MM.1S (cell line): ENCODE measurements around the gene LEFTY1.
"Not testable (repeated sequence)": the region's sequence is repeated elsewhere in the genome, so short reads cannot be mapped to it uniquely, and the experiment has no call there.

Source experiments
- DNase-seq: peaks from one replicate; pipeline ENCODE4 v3.0.0-alpha.2; 2015
- H2AFZ ChIP-seq: fragments of 300-600 bp; sonication (generic); 2 replicates; pipeline ENCODE4 v1.6.0; 2016; ENCODE audit warnings: antibody characterized with exemption, low read length
- H3F3A ChIP-seq: fragments of 300-600 bp; sonication (generic); 2 replicates; pipeline ENCODE4 v1.6.1; 2016; ENCODE audit warnings: mild to moderate bottlenecking, antibody characterized with exemption, low read length, moderate library complexity, mixed read lengths; ENCODE audit not compliant: insufficient read depth
- H3K27ac ChIP-seq: fragments of 300-600 bp; sonication (generic); 2 replicates; pipeline ENCODE4 v1.5.1; 2016; ENCODE audit warnings: mild to moderate bottlenecking, low read length
- H3K27me3 ChIP-seq: fragments of 300-600 bp; sonication (generic); replicated peaks from 2 replicates; pipeline ENCODE4 v1.6.0; 2016; ENCODE audit warnings: low read length; ENCODE audit not compliant: insufficient read depth
- H3K36me3 ChIP-seq: fragments of 300-600 bp; sonication (generic); replicated peaks from 2 replicates; pipeline ENCODE4 v1.6.1; 2016; ENCODE audit warnings: mild to moderate bottlenecking, low read length, mixed read lengths; ENCODE audit not compliant: insufficient read depth
- H3K4me1 ChIP-seq: fragments of 300-600 bp; sonication (generic); 2 replicates; pipeline ENCODE4 v1.6.1; 2016; ENCODE audit warnings: low read length, mixed read lengths
- H3K4me2 ChIP-seq: fragments of 300-600 bp; sonication (generic); 2 replicates; pipeline ENCODE4 v1.6.0; 2016; ENCODE audit warnings: low read depth, low read length
- H3K4me3 ChIP-seq: fragments of 300-600 bp; sonication (generic); 2 replicates; pipeline ENCODE4 v1.5.1; 2016; ENCODE audit warnings: low read length, mixed read lengths
- H3K79me2 ChIP-seq: fragments of 300-600 bp; sonication (generic); 2 replicates; pipeline ENCODE4 v1.6.1; 2016; ENCODE audit warnings: mixed run types, low read length, mixed read lengths
- H3K9ac ChIP-seq: fragments of 300-600 bp; sonication (generic); 2 replicates; pipeline ENCODE4 v1.6.1; 2016; ENCODE audit warnings: low read length, mixed read lengths
- H3K9me2 ChIP-seq: fragments of 300-600 bp; sonication (generic); replicated peaks from 2 replicates; pipeline ENCODE4 v1.6.1; 2016; ENCODE audit warnings: mild to moderate bottlenecking, low read length, mixed read lengths; ENCODE audit not compliant: insufficient read depth
- H3K9me3 ChIP-seq: fragments of 300-600 bp; sonication (generic); replicated peaks from 2 replicates; pipeline ENCODE4 v1.6.1; 2016; ENCODE audit warnings: mild to moderate bottlenecking, low read length, mixed read lengths; ENCODE audit not compliant: insufficient read depth
- H4K20me1 ChIP-seq: fragments of 300-600 bp; sonication (generic); 2 replicates; pipeline ENCODE4 v1.6.1; 2016; ENCODE audit warnings: mild to moderate bottlenecking, low read length, moderate library complexity, mixed read lengths; ENCODE audit not compliant: insufficient read depth
- EZH2 ChIP-seq: fragments of 300-600 bp; sonication (generic); optimal IDR thresholded peaks from 2 replicates; pipeline ENCODE3; 2017; ENCODE audit warnings: low read depth, mild to moderate bottlenecking, antibody characterized with exemption, low read length, mixed read lengths
- EZH2phosphoT487 ChIP-seq: fragments of 300-600 bp; sonication (generic); IDR thresholded peaks from 2 replicates; pipeline ENCODE4 v1.6.1; 2018; ENCODE audit warnings: antibody characterized with exemption, low read length
- TF ChIP-seq, protein P1 (sequence below): fragments of 300-600 bp; sonication (generic); IDR thresholded peaks from 2 replicates; pipeline ENCODE4 v1.5.1; 2016; ENCODE audit warnings: antibody characterized with exemption, low read length, mixed read lengths

Gene LEFTY1

DNA sequence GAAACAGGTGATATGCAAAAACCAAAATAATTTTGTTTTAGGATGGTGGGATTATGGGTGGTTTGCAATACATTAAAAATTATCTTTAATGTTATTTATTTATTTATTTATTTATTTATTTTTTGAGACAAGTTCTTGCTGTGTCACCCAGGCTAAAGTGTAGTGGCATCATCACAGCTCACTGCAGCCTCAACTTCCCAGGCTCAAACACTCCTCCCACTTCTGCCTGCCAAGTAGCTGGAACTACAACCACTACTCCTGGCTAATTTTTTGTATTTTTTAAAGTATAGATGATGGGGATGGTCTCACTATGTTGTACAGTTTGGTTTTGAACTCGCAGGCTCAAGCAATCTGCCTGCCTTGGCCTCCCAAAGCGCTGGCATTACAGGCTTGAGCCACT, 41.6 kb upstream of the LEFTY1 start:
- H3K36me3 ChIP-seq, result no peaks in the 10 kb centered on the region
- H2AFZ ChIP-seq, result no peak overlapping the region
- no peak overlapping the region for H3K27ac ChIP-seq
- no peaks in the 10 kb centered on the region for H3K9me2 ChIP-seq
- no peak overlapping the region for H3K4me2 ChIP-seq
- H3K79me2 ChIP-seq, result no peaks in the 10 kb centered on the region
- no peak overlapping the region for H3K4me3 ChIP-seq
- no peak for DNase-seq
- no peaks in the 10 kb centered on the region for H3K4me1 ChIP-seq
- H3K9ac ChIP-seq, result no peak overlapping the region
- no peaks in the 10 kb centered on the region for H3K27me3 ChIP-seq
- 0 out of 2 replicates have a peak, but pooled peaks cover 3% of the 10 kb centered on the region for H3F3A ChIP-seq
- H3K9me3 ChIP-seq, result no peaks in the 10 kb centered on the region
- no peaks in the 10 kb centered on the region for H4K20me1 ChIP-seq
- no peak for TF ChIP-seq EZH2
- no peak for TF ChIP-seq EZH2phosphoT487
- TF ChIP-seq, protein P1, sequence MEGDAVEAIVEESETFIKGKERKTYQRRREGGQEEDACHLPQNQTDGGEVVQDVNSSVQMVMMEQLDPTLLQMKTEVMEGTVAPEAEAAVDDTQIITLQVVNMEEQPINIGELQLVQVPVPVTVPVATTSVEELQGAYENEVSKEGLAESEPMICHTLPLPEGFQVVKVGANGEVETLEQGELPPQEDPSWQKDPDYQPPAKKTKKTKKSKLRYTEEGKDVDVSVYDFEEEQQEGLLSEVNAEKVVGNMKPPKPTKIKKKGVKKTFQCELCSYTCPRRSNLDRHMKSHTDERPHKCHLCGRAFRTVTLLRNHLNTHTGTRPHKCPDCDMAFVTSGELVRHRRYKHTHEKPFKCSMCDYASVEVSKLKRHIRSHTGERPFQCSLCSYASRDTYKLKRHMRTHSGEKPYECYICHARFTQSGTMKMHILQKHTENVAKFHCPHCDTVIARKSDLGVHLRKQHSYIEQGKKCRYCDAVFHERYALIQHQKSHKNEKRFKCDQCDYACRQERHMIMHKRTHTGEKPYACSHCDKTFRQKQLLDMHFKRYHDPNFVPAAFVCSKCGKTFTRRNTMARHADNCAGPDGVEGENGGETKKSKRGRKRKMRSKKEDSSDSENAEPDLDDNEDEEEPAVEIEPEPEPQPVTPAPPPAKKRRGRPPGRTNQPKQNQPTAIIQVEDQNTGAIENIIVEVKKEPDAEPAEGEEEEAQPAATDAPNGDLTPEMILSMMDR, result no peak

DNA sequence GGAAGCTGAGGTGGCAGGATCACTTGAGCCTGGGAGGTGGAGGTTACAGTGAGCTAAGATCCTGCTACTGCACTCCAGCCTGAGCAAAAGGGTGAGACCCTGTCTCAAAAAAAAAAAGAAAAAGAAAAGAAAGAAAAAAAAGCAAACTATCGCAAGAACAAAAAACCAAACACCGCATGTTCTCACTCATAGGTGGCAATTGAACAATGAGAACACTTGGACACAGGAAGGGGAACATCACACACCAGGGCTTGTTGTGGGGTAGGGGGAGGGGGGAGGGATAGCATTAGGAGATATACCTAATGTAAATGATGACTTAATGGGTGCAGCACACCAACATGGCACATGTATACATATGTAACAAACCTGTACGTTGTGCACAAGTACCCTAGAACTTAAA, 40.5 kb upstream of the LEFTY1 start:
- H3K36me3 ChIP-seq, H3K9me2 ChIP-seq, H4K20me1 ChIP-seq, H3K4me2 ChIP-seq, H3K4me1 ChIP-seq, H3K27me3 ChIP-seq, H3K27ac ChIP-seq, H3K9ac ChIP-seq, H3K9me3 ChIP-seq, H3K79me2 ChIP-seq, H3K4me3 ChIP-seq, DNase-seq, H2AFZ ChIP-seq, H3F3A ChIP-seq: not testable (repeated sequence)

DNA sequence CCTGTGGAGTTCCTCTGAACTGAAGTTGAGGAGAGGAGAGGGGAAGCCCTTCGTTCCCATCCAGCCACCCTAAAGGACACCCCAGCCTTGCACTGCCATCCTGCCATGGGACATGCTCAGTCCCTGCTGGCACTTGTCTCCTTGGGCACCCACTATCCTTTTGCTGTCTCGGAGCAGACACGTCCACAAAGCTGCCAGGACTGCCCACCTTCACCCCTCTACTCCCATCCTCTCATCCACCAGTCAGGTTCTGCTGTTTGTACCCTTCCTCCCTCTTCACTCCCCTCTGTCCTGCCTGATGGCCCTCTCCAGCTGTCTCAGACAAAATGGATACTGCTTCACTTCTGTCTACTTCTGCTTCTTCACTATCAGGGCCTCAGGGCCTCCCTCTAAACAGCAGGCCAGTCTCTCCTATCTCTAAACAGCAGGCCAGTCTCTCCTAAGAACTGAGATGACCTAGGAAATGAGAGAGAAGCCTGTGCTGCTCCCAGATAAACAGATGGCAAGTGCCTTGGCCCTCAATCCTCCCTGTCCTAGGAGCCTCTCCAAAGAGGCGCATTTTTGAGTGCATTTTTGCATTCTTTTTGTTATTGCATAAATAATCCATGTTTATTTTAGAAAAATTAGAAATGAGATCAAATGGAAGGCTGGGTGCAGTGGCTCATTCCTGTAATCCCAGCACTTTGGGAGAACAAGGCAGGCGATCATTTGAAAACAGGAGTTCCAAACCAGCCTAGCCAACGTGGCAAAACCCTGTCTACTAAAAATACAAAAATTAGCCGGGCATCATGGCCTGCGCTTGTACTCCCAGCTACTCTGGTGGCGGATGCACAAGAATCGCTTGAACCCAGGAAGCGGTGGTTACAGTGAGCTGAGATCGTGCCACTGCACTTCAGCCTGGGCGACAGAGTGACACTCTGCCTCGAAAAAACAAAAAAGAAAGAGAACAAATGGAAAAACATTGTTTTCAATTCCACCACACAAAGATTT, 39.5 kb upstream of the LEFTY1 start:
- Histone ChIP-seq H3K27me3 (no peaks in the 10 kb centered on the region), H3K9ac (no peak overlapping the region), H4K20me1 (no peaks in the 10 kb centered on the region), H3K4me3 (no peak overlapping the region), H3K9me3 (no peaks in the 10 kb centered on the region), H3K4me2 (no peak overlapping the region), H2AFZ (peak overlapping the region; percentile 39), H3K36me3 (no peaks in the 10 kb centered on the region), H3F3A (peaks cover 6% of the 10 kb centered on the region; the same call in 1 of the 2 replicates), H3K27ac (no peak overlapping the region), H3K79me2 (peaks cover 6% of the 10 kb centered on the region), H3K4me1 (0 out of 2 replicates have a peak, but pooled peaks cover 3% of the 10 kb centered on the region), H3K9me2 (no peaks in the 10 kb centered on the region)
- no peak for DNase-seq
- no peak for TF ChIP-seq EZH2phosphoT487

DNA sequence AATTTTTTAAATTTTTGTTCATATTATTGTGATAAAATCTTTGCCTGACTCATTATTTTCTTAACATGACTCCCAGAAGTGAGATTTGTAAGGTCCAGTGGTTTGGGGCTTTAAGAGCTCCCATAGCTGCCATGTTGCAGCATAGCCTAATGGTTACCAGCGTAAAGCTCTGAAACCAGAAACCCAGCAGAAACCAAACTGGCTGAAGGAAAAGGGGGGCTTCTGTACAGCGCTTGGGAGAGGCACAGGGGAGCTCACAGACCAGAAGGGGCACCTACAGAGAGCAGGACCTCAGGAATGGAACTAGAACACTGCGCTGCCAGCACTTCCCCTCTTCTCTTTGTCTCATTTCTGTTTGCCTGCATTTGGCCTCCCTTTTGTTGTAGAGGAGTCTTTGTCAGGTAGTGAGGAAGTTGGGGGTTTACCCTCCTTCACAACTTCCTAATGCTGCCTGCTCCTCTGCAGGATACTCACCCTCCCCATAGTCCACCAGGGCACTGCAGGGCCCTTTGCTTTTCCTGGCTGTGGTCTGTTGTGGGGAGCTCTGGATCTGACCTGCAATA, 37.7 kb upstream of the LEFTY1 start:
- no peak for DNase-seq
- H3K4me3 ChIP-seq, result no peak overlapping the region
- H3K27me3 ChIP-seq, result no peaks in the 10 kb centered on the region
- no peaks in the 10 kb centered on the region for H3K9me2 ChIP-seq
- peaks cover 13% of the 10 kb centered on the region; the same call in 1 of the 2 replicates for H3F3A ChIP-seq
- H3K9me3 ChIP-seq, result no peaks in the 10 kb centered on the region
- no peaks in the 10 kb centered on the region for H3K36me3 ChIP-seq
- H2AFZ ChIP-seq, result peak overlapping the region; percentile 20; the same call in 1 of the 2 replicates
- H3K79me2 ChIP-seq, result peaks cover 24% of the 10 kb centered on the region
- no peak overlapping the region for H3K4me2 ChIP-seq
- no peaks in the 10 kb centered on the region for H4K20me1 ChIP-seq
- H3K4me1 ChIP-seq, result peaks cover 15% of the 10 kb centered on the region
- no peak overlapping the region for H3K9ac ChIP-seq
- no peak overlapping the region for H3K27ac ChIP-seq
- TF ChIP-seq EZH2 (no peak), EZH2phosphoT487 (no peak)
- TF ChIP-seq, protein P1, result no peak
